Measurements from ENCODE around the gene MMS19. TPM values are rescaled to one million over a fixed set of nuclear protein-coding genes. Genes with fewer than 3 reads are reported as not detected.
A peak's percentile ranks its signal among the peaks of the same experiment; 100 is the strongest.

Gene MMS19
- total RNA-seq, 1 experiment from 2014 or later = 105 TPM

GRCh38 chr10:97542169-97543024, 44.2 kb upstream of the MMS19 start:
- CTCF ChIA-PET = interaction anchor here (0.6 to 1.1 kb wide), 3 partner anchors 9 to 70 kb away, joined by 5 to 8 read pairs (median 5); no protein-coding TSS in a partner anchor
- no peak overlapping the region for H3K4me3 ChIP-seq (ENCODE audit: low read depth, low read length)
- no TSS peak for BruUV-seq (replicated peaks)
- Mint-ChIP-seq H3K9me3 (ENCODE audit: unreplicated experiment) (no peaks in the 10 kb centered on the region), H3K27me3 (ENCODE audit: insufficient read depth, unreplicated experiment) (no peaks in the 10 kb centered on the region), H3K27ac (ENCODE audit: unreplicated experiment) (peak overlapping the region; percentile 83), H3K4me1 (ENCODE audit: low read depth, unreplicated experiment) (peaks cover 25% of the 10 kb centered on the region), H3K36me3 (ENCODE audit: insufficient read depth, unreplicated experiment) (peaks cover 6% of the 10 kb centered on the region), H3K4me3 (ENCODE audit: unreplicated experiment) (no peak overlapping the region)
- POLR2A ChIA-PET = no interaction called here
- TF ChIP-seq CTCF (IDR thresholded peaks at IDR 0.05; ENCODE audit: insufficient read depth in 1 of 2, low read depth in 1 of 2, low read length in 1 of 2, severe bottlenecking in 1 of 2, unreplicated experiment in 1 of 2) = no peak
- peaks cover 29% of the 10 kb centered on the region for H3K4me1 ChIP-seq
- peak; percentile 55 to 61 for DNase-seq
- H3K36me3 ChIP-seq (ENCODE audit: control insufficient read depth, insufficient read depth, low read length) = no peaks in the 10 kb centered on the region
- H3K27me3 ChIP-seq (replicated peaks; ENCODE audit: control insufficient read depth, insufficient read depth, low read length) = no peaks in the 10 kb centered on the region
- no peaks in the 10 kb centered on the region for H3K9me3 ChIP-seq
- intact Hi-C loops (cut with micrococcal nuclease; ENCODE audit: unreplicated experiment) = no loop called here

- no peak for DNase-seq
- Mint-ChIP-seq H3K27me3 (ENCODE audit: insufficient read depth, unreplicated experiment) (no peaks in the 10 kb centered on the region), H3K9me3 (ENCODE audit: unreplicated experiment) (no peaks in the 10 kb centered on the region), H3K36me3 (ENCODE audit: insufficient read depth, unreplicated experiment) (peaks cover 6% of the 10 kb centered on the region), H3K4me3 (ENCODE audit: unreplicated experiment) (no peak overlapping the region), H3K4me1 (ENCODE audit: low read depth, unreplicated experiment) (peaks cover 25% of the 10 kb centered on the region), H3K27ac (ENCODE audit: unreplicated experiment) (peak overlapping the region; percentile 32)
- intact Hi-C loops (cut with micrococcal nuclease; ENCODE audit: unreplicated experiment) = no loop called here
- H3K9me3 ChIP-seq = no peaks in the 10 kb centered on the region
- peaks cover 29% of the 10 kb centered on the region for H3K4me1 ChIP-seq
- no peaks in the 10 kb centered on the region for H3K27me3 ChIP-seq (replicated peaks; ENCODE audit: control insufficient read depth, insufficient read depth, low read length)
- POLR2A ChIA-PET = no interaction called here
- H3K36me3 ChIP-seq (ENCODE audit: control insufficient read depth, insufficient read depth, low read length) = no peaks in the 10 kb centered on the region
- no peak for TF ChIP-seq CTCF (IDR thresholded peaks at IDR 0.05; ENCODE audit: insufficient read depth in 1 of 2, low read depth in 1 of 2, low read length in 1 of 2, severe bottlenecking in 1 of 2, unreplicated experiment in 1 of 2)
- no TSS peak for BruUV-seq (replicated peaks)
- no peak overlapping the region for H3K4me3 ChIP-seq (ENCODE audit: low read depth, low read length)
- CTCF ChIA-PET = interaction anchor here (1.1 kb wide), 1 partner anchor 13 kb away, joined by 4 read pairs; no protein-coding TSS in a partner anchor
These were observed 42.7 kb upstream of the MMS19 start for GRCh38 chr10:97540669-97541500.

GRCh38 chr10:97539523-97540200, 41.4 kb upstream of the MMS19 start:
- Mint-ChIP-seq H3K4me3 (ENCODE audit: unreplicated experiment) (no peak overlapping the region), H3K9me3 (ENCODE audit: unreplicated experiment) (no peaks in the 10 kb centered on the region), H3K4me1 (ENCODE audit: low read depth, unreplicated experiment) (peaks cover 25% of the 10 kb centered on the region), H3K36me3 (ENCODE audit: insufficient read depth, unreplicated experiment) (peaks cover 6% of the 10 kb centered on the region), H3K27ac (ENCODE audit: unreplicated experiment) (no peak overlapping the region), H3K27me3 (ENCODE audit: insufficient read depth, unreplicated experiment) (no peaks in the 10 kb centered on the region)
- Histone ChIP-seq H3K36me3 (ENCODE audit: control insufficient read depth, insufficient read depth, low read length) (no peaks in the 10 kb centered on the region), H3K4me1 (peaks cover 29% of the 10 kb centered on the region), H3K27me3 (replicated peaks; ENCODE audit: control insufficient read depth, insufficient read depth, low read length) (no peaks in the 10 kb centered on the region), H3K9me3 (no peaks in the 10 kb centered on the region), H3K4me3 (ENCODE audit: low read depth, low read length) (no peak overlapping the region)
- BruUV-seq (replicated peaks) = no TSS peak
- intact Hi-C loops (cut with micrococcal nuclease; ENCODE audit: unreplicated experiment) = no loop called here
- DNase-seq = peak; percentile 62 to 66
- CTCF ChIA-PET = interaction anchor here (0.7 to 2.0 kb wide), 3 partner anchors 14 to 73 kb away, joined by 3 to 4 read pairs (median 4); partner anchors contain the start of gene UBTD1
- no peak for TF ChIP-seq CTCF (IDR thresholded peaks at IDR 0.05; ENCODE audit: insufficient read depth in 1 of 2, low read depth in 1 of 2, low read length in 1 of 2, severe bottlenecking in 1 of 2, unreplicated experiment in 1 of 2)
- POLR2A ChIA-PET = no interaction called here
